GM12875 (cell line): ENCODE results near the gene RAB39B.

Source experiments
- H3K4me3 ChIP-seq: one replicate; pipeline ENCODE4 v1.5.1; 2011; ENCODE audit warnings: low read depth, low read length, control low read depth
- TF ChIP-seq, protein P1 (sequence below): IDR thresholded peaks from 2 replicates; pipeline ENCODE4 v1.5.1; 2011; ENCODE audit warnings: low read depth, mild to moderate bottlenecking, control low read depth, inconsistent platforms, low read length, moderate library complexity, borderline replicate concordance; ENCODE audit not compliant: insufficient read depth

Gene RAB39B

DNA sequence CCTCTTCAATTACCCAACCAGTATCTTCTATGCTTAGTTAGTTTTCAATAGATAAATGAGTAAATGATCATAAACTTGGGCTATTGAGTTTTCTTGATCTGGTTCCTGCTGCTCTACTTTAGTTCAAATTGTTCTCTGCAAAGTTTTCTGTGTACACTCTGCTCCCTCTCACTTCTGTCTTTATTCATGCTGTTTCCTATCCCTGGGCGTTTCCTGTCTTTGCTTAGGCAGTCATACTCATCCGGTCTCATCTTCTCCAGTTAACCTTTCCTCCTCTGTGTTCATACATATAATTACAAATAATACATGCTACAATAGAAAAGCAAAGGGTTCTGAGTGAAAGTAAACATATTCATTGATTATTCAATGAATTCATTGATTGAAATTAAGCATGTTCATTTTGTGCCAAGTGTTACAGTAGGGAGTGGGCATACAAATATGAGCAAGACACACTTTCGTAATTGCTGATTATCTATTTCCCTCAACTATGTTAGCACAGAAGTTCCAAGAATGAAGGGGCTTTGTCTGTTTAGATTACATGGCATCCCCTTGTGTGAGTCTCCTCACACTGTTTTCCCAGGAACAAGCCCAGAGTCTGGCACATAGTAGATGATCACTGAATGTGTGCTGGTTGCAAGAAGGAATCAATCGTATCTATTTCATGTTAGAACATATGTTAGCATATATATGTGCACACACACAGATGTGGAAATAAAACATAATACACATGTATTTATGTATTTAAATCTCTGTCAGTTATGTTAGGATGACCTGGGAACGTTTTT is 1.1 kb downstream of the RAB39B start:
- TF ChIP-seq, protein P1, sequence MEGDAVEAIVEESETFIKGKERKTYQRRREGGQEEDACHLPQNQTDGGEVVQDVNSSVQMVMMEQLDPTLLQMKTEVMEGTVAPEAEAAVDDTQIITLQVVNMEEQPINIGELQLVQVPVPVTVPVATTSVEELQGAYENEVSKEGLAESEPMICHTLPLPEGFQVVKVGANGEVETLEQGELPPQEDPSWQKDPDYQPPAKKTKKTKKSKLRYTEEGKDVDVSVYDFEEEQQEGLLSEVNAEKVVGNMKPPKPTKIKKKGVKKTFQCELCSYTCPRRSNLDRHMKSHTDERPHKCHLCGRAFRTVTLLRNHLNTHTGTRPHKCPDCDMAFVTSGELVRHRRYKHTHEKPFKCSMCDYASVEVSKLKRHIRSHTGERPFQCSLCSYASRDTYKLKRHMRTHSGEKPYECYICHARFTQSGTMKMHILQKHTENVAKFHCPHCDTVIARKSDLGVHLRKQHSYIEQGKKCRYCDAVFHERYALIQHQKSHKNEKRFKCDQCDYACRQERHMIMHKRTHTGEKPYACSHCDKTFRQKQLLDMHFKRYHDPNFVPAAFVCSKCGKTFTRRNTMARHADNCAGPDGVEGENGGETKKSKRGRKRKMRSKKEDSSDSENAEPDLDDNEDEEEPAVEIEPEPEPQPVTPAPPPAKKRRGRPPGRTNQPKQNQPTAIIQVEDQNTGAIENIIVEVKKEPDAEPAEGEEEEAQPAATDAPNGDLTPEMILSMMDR, result no peak

DNA sequence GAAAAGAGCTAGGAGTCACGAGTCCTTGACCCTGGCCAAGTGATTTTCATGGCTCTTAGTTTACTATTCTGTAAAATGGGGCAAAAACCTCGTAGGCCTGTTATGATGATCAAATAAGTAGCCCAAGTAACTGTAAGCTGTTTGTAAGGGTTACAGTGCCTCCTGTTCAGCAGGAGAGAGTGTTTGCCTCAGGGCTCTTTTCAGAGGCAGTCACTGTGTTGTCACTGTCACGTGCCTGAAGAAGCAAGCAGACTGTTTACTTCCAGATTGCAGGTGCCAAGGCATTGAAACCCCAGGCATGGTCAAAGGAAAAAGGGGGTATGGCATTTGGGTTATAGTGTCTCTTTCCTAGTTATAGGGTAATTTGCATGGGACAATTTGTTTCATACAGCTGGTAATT is 4.5 kb downstream of the RAB39B start:
- H3K4me3 ChIP-seq, result no peak overlapping the region
- TF ChIP-seq, protein P1, result no peak

More for the DNA sequence above, 1.1 kb downstream of the RAB39B start:
- peak overlapping the region; percentile 71 for H3K4me3 ChIP-seq

- TF ChIP-seq, protein P1, result no peak
- no peak overlapping the region for H3K4me3 ChIP-seq
These were observed 12.9 kb downstream of the RAB39B start for GRCh38 chrX:155251391-155251790.

DNA sequence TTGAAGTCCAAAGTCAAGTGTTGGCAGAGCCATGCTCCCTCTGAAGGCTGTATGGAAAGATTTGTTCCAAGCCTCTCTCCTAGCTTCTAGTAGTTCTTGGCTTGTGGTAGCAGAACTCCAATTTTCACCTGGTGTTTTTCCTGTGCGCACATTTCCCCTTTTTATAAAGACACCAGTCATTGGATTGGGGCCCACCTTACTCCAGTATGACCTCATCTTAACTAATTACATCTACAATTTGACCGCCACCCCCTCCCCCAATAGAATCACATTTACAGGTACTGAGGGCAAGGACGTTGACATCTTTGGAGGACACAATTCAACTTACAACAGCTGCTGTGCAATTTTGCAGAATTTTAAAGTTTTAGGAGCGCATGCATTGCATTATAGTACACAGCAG is 16.8 kb downstream of the RAB39B start:
- TF ChIP-seq, protein P1, result no peak

GRCh38 chrX:155246748-155247147 is 17.5 kb downstream of the RAB39B start:
- no peak overlapping the region for H3K4me3 ChIP-seq

More for the DNA sequence above, 16.8 kb downstream of the RAB39B start:
- H3K4me3 ChIP-seq, result no peak overlapping the region

GRCh38 chrX:155242300-155242699 is 22.0 kb downstream of the RAB39B start:
- no peak overlapping the region for H3K4me3 ChIP-seq
- TF ChIP-seq, protein P1, result no peak

More at GRCh38 chrX:155246748-155247147, 17.5 kb downstream of the RAB39B start:
- TF ChIP-seq, protein P1, result no peak

- no peak overlapping the region for H3K4me3 ChIP-seq
- TF ChIP-seq, protein P1, result no peak
These were observed 26.6 kb downstream of the RAB39B start for GRCh38 chrX:155237719-155238118.
